Endodermal cell (in vitro differentiated cells): Measurements from ENCODE around the gene KLHL26. TPM values are rescaled to one million over a fixed set of nuclear protein-coding genes. Genes with fewer than 3 reads are reported as not detected.
"Not testable (repeated sequence)": the region's sequence is repeated elsewhere in the genome, so short reads cannot be mapped to it uniquely, and the experiment has no call there.

Experiments used
- DNase-seq: peaks from one replicate; pipeline ENCODE4 v3.0.0-alpha.2; 2017
- H3K27ac ChIP-seq: 2 replicates; pipeline ENCODE4 v1.5.1; 2013; ENCODE audit warnings: mild to moderate bottlenecking, low read depth, low read length, moderate library complexity
- H3K27me3 ChIP-seq: 2 replicates; pipeline ENCODE4 v1.6.1; 2013; ENCODE audit warnings: mild to moderate bottlenecking, low read length, moderate library complexity; ENCODE audit not compliant: insufficient read depth, control insufficient read depth, poor library complexity, severe bottlenecking
- H3K36me3 ChIP-seq: 2 replicates; pipeline ENCODE4 v1.7.0; 2013; ENCODE audit warnings: mild to moderate bottlenecking, low read length, moderate library complexity; ENCODE audit not compliant: control insufficient read depth, insufficient read depth
- H3K4me1 ChIP-seq: one replicate; pipeline ENCODE4 v1.7.0; 2013; ENCODE audit warnings: low read length; ENCODE audit not compliant: control insufficient read depth, insufficient read depth
- H3K4me3 ChIP-seq: 2 replicates; pipeline ENCODE4 v1.5.1; 2013; ENCODE audit warnings: mild to moderate bottlenecking, low read length, moderate library complexity
- H3K9ac ChIP-seq: 2 replicates; pipeline ENCODE4 v1.6.1; 2013; ENCODE audit warnings: mild to moderate bottlenecking, low read length, moderate library complexity; ENCODE audit not compliant: poor library complexity, severe bottlenecking; ENCODE audit errors: extremely low read depth
- H3K9me3 ChIP-seq: 2 replicates; pipeline ENCODE4 v1.6.1; 2013; ENCODE audit warnings: mild to moderate bottlenecking, low read length, moderate library complexity; ENCODE audit not compliant: control insufficient read depth
- H3K27ac Mint-ChIP-seq: 2 replicates; pipeline ENCODE4 v1.8.0; 2020; ENCODE audit warnings: mixed read lengths
- H3K27me3 Mint-ChIP-seq: 2 replicates; pipeline ENCODE4 v1.8.0; 2021; ENCODE audit warnings: mild to moderate bottlenecking, mixed read lengths; ENCODE audit not compliant: insufficient read depth
- H3K36me3 Mint-ChIP-seq: 2 replicates; pipeline ENCODE4 v1.8.0; 2020; ENCODE audit warnings: low read depth, mixed read lengths
- H3K4me1 Mint-ChIP-seq: 2 replicates; pipeline ENCODE4 v1.8.0; 2020; ENCODE audit warnings: mixed read lengths
- H3K4me3 Mint-ChIP-seq: 2 replicates; pipeline ENCODE4 v1.8.0; 2020; ENCODE audit warnings: mild to moderate bottlenecking, moderate library complexity, mixed read lengths
- H3K9me3 Mint-ChIP-seq: 2 replicates; pipeline ENCODE4 v1.8.0; 2020; ENCODE audit warnings: mild to moderate bottlenecking, mixed read lengths
- WGBS, 2 experiments: methylation state at CpG; one replicate each; pipeline versions ENCODE4 v1.1.5 to v1.1.7; 2013; ENCODE audit warnings: missing lambda C conversion rate in 2 of 2, mixed read lengths in 1 of 2; ENCODE audit not compliant: insufficient coverage in 1 of 2, insufficient read length in 1 of 2; 5-methylcytosine and 5-hydroxymethylcytosine counted together
- total RNA-seq, 2 donors: library from RNA; stranded (reverse); fragmentation: NEBNext Ultra II Directional in 1 of 2; extraction: Animal tissue kit (Norgen Biotek cat#: 25700) in 1 of 2; gene quantifications; 2 replicates in 1 of 2; 3 replicates in 1 of 2; pipeline ENCODE4 v1.2.1, GENCODE V29; 2021
- TF ChIP-seq, protein P1 (sequence below): fragments of 200-600 bp; sonication (generic); conservative IDR thresholded peaks from 2 replicates; pipeline ENCODE4 v1.5.0; 2021; ENCODE audit warnings: antibody characterized with exemption, mild to moderate bottlenecking

KLHL26 gene
- total RNA-seq, 2 donors from 2014 or later: 9.4 to 11.2 TPM

DNA sequence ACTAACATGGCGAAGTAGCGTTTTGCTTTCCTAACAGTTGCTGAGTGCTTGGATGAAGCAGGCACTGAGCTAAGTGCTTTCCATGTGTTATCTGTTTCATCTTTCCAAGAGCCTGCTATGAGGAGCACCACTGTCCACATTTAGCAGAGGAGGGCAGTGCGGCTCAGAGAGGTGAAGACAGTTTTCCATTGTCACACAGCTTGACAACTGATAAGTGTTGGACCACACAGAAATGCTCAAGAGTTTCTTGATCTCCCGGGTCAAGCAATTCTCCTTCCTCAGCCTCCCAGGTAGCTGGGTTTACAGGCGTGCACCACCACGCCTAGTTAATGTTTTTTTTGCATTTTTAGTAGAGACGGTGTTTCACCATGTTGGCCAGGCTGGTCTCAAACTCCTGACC lies 39.9 kb downstream of the KLHL26 start:
- no peak for DNase-seq
- H3K4me1 Mint-ChIP-seq: no peaks in the 10 kb centered on the region
- H3K9me3 Mint-ChIP-seq: no peaks in the 10 kb centered on the region
- no peaks in the 10 kb centered on the region for H3K36me3 Mint-ChIP-seq
- Histone ChIP-seq H3K9ac (no peak overlapping the region), H3K27me3 (no peaks in the 10 kb centered on the region), H3K27ac (no peak overlapping the region), H3K36me3 (no peaks in the 10 kb centered on the region), H3K4me3 (no peak overlapping the region), H3K4me1 (no peaks in the 10 kb centered on the region), H3K9me3 (no peaks in the 10 kb centered on the region)
- TF ChIP-seq, protein P1, sequence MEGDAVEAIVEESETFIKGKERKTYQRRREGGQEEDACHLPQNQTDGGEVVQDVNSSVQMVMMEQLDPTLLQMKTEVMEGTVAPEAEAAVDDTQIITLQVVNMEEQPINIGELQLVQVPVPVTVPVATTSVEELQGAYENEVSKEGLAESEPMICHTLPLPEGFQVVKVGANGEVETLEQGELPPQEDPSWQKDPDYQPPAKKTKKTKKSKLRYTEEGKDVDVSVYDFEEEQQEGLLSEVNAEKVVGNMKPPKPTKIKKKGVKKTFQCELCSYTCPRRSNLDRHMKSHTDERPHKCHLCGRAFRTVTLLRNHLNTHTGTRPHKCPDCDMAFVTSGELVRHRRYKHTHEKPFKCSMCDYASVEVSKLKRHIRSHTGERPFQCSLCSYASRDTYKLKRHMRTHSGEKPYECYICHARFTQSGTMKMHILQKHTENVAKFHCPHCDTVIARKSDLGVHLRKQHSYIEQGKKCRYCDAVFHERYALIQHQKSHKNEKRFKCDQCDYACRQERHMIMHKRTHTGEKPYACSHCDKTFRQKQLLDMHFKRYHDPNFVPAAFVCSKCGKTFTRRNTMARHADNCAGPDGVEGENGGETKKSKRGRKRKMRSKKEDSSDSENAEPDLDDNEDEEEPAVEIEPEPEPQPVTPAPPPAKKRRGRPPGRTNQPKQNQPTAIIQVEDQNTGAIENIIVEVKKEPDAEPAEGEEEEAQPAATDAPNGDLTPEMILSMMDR: no peak
- WGBS, 2 experiments: 93 to 96% methylated on average over 7 of the region's 7 CpGs
- H3K27ac Mint-ChIP-seq: no peak overlapping the region
- H3K4me3 Mint-ChIP-seq: no peak overlapping the region
- no peaks in the 10 kb centered on the region for H3K27me3 Mint-ChIP-seq

DNA sequence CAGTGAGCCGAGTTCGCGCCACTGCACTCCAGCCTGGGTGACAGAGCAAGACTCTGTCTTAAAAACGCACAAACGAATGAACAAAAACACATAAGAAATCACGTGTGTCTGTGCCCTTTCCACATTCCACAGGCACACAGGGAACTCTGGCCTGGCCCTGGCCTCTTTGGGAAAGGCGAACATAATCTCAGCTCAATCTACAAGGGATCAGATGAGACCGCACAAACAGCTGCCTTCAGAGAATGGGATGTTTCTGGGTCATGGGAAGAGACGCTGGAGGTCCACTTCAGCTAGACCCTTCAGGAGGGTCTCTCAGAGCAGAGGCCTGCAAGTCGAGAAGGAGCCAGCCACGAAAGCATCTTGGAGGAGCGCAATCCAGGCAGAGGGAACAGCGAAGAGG lies 40.3 kb downstream of the KLHL26 start:
- Mint-ChIP-seq H3K27ac (no peak overlapping the region), H3K4me1 (no peaks in the 10 kb centered on the region), H3K36me3 (no peaks in the 10 kb centered on the region), H3K27me3 (no peaks in the 10 kb centered on the region), H3K9me3 (no peaks in the 10 kb centered on the region), H3K4me3 (no peak overlapping the region)
- 88 to 92% methylated on average over 12 to 13 of the region's 13 CpGs for WGBS, 2 experiments
- TF ChIP-seq, protein P1: no peak
- DNase-seq: no peak
- Histone ChIP-seq H3K9ac (no peak overlapping the region), H3K9me3 (no peaks in the 10 kb centered on the region), H3K27ac (no peak overlapping the region), H3K4me3 (no peak overlapping the region), H3K4me1 (no peaks in the 10 kb centered on the region), H3K27me3 (no peaks in the 10 kb centered on the region), H3K36me3 (no peaks in the 10 kb centered on the region)

DNA sequence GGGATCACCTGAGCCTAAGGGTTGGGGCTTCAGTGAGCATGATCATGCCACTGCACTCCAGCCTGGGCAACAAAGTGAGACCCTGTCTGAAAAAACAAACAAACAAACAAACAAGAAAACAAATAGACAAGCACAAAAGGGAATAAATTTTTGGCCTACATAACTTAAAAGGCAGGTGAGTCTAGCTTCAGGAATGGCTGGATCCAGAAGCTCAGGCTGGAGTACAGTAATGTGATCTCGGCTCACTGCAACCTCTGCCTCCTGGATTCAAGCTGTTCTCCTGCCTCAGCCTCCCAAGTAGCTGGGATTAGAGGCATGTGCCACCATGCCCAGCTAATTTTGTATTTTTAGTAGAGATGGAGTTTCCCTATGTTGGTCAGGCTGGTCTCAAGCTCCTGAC lies 43.3 kb downstream of the KLHL26 start:
- not testable (repeated sequence) for DNase-seq, H3K4me3 Mint-ChIP-seq, H3K27ac Mint-ChIP-seq, H3K4me3 ChIP-seq, H3K4me1 Mint-ChIP-seq, H3K9me3 ChIP-seq, H3K27me3 ChIP-seq, H3K4me1 ChIP-seq, H3K36me3 ChIP-seq, H3K27me3 Mint-ChIP-seq, H3K36me3 Mint-ChIP-seq, H3K9ac ChIP-seq, H3K27ac ChIP-seq, H3K9me3 Mint-ChIP-seq
- 94 to 100% methylated on average over 1 of the region's 1 CpG for WGBS, 2 experiments

DNA sequence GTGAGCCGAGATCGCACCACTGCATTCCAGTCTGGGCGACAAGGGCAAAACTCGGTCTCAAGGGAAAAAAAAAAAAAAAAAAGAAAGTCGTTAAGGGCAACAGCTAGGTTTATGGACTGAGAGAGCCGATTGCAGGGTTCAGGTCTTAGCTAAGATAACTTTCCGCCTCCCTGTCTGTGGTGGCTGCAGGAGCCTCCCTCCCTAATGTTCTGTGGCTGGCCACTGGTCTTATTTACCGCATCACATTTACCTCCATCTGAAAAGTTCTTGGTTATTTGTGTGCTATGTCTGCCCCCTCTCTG lies 45.9 kb downstream of the KLHL26 start:
- H3K9ac ChIP-seq: no peak overlapping the region
- Mint-ChIP-seq H3K27ac (peak overlapping the region; percentile 38), H3K36me3 (no peaks in the 10 kb centered on the region)

More for the DNA sequence above, 45.9 kb downstream of the KLHL26 start:
- Histone ChIP-seq H3K9me3 (no peaks in the 10 kb centered on the region), H3K36me3 (no peaks in the 10 kb centered on the region), H3K4me3 (peak overlapping the region; percentile 91), H3K27me3 (no peaks in the 10 kb centered on the region), H3K4me1 (peaks cover 3% of the 10 kb centered on the region), H3K27ac (no peak overlapping the region)
- Mint-ChIP-seq H3K9me3 (no peaks in the 10 kb centered on the region), H3K27me3 (peaks cover 3% of the 10 kb centered on the region), H3K4me1 (peaks cover 8% of the 10 kb centered on the region), H3K4me3 (peak overlapping the region; percentile 75)
- TF ChIP-seq, protein P1: no peak
- DNase-seq: no peak
- WGBS, 2 experiments: 77 to 81% methylated on average over 6 to 8 of the region's 8 CpGs
